UCSD-AML1 (cell line): ENCODE results near the gene GNG7.
"Not testable (repeated sequence)": the region's sequence is repeated elsewhere in the genome, so short reads cannot be mapped to it uniquely, and the experiment has no call there.

Experiments
- DNase-seq: peaks from one replicate; lab custom pipeline; 2025; ENCODE audit not compliant: unreplicated experiment; lab: John Stamatoyannopoulos, UW

GNG7 gene

GRCh38 chr19:2519482-2519881 is 183.0 kb downstream of the GNG7 start:
- DNase-seq = no peak

GRCh38 chr19:2518856-2519255 is 183.6 kb downstream of the GNG7 start:
- not testable (repeated sequence) for DNase-seq

- no peak for DNase-seq
Observed at GRCh38 chr19:2517881-2518601, 184.5 kb downstream of the GNG7 start.

GRCh38 chr19:2516727-2517126 is 185.8 kb downstream of the GNG7 start:
- no peak for DNase-seq

GRCh38 chr19:2514981-2515518 is 187.4 kb downstream of the GNG7 start:
- DNase-seq = no peak

GRCh38 chr19:2512523-2513431 is 189.7 kb downstream of the GNG7 start:
- no peak for DNase-seq

- DNase-seq = no peak
Observed at GRCh38 chr19:2511991-2512390, 190.5 kb downstream of the GNG7 start.

- no peak for DNase-seq
Observed at GRCh38 chr19:2511570-2511969, 190.9 kb downstream of the GNG7 start.

GRCh38 chr19:2509096-2509495 is 193.4 kb downstream of the GNG7 start:
- DNase-seq = no peak

GRCh38 chr19:2507109-2507508 is 195.4 kb downstream of the GNG7 start:
- no peak for DNase-seq

GRCh38 chr19:2506656-2507055 is 195.8 kb downstream of the GNG7 start:
- not testable (repeated sequence) for DNase-seq

GRCh38 chr19:2503521-2504109 is 198.9 kb downstream of the GNG7 start:
- no peak for DNase-seq

- no peak for DNase-seq
Observed at GRCh38 chr19:2500841-2501261, 201.6 kb downstream of the GNG7 start.

GRCh38 chr19:2500156-2500555 is 202.3 kb downstream of the GNG7 start:
- DNase-seq = no peak

GRCh38 chr19:2497186-2497585 is 205.3 kb downstream of the GNG7 start:
- DNase-seq = no peak

GRCh38 chr19:2495651-2496316 is 206.7 kb downstream of the GNG7 start:
- no peak for DNase-seq

- DNase-seq = peak; percentile 38
Observed at GRCh38 chr19:2495130-2495641, 207.3 kb downstream of the GNG7 start.

- DNase-seq = peak; percentile 32
Observed at GRCh38 chr19:2494447-2495129, 207.9 kb downstream of the GNG7 start.

- no peak for DNase-seq
Observed at GRCh38 chr19:2494084-2494446, 208.4 kb downstream of the GNG7 start.

- not testable (repeated sequence) for DNase-seq
Observed at GRCh38 chr19:2493448-2493847, 209.0 kb downstream of the GNG7 start.
